Prostate gland (tissue), 2 donors: Measurements from ENCODE around the gene DPYD.

Source experiments
- POLR2AphosphoS5 ChIP-seq: sonication (generic); formaldehyde crosslinking; IDR thresholded peaks from one replicate; pipeline ENCODE4 v1.6.1; 2017; ENCODE audit warnings: antibody characterized with exemption
- TF ChIP-seq, protein P1 (sequence below), 4 experiments: fragments of 200-600 bp in 2 of 4; fragments of 450-650 bp in 2 of 4; sonication (generic) in 2 of 4; IDR thresholded peaks; 1 replicate in 3 of 4; 2 replicates in 1 of 4; pipeline ENCODE4 v1.5.1; 2016 to 2019; ENCODE audit warnings: antibody characterized with exemption in 4 of 4, mild to moderate bottlenecking in 2 of 4, moderate library complexity in 2 of 4

DNA sequence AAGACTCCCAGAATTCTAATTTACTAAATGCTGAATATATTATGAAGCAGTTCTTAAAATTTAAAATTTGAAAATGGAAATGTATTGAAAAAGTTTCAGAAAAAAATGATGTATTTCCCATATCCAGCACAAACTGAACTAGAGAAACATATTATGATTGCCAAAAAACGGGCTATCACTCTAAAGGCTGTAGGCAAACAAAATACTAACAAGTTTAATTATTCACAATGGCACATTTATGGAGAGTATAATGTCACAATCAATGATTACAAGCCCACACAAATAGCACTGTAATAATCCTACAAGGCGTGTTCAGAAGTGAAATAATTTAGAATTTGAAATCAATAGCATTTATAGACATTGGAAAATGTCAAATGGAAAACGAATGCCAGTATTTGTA, 667.9 kb downstream of the DPYD start:
- TF ChIP-seq, protein P1, sequence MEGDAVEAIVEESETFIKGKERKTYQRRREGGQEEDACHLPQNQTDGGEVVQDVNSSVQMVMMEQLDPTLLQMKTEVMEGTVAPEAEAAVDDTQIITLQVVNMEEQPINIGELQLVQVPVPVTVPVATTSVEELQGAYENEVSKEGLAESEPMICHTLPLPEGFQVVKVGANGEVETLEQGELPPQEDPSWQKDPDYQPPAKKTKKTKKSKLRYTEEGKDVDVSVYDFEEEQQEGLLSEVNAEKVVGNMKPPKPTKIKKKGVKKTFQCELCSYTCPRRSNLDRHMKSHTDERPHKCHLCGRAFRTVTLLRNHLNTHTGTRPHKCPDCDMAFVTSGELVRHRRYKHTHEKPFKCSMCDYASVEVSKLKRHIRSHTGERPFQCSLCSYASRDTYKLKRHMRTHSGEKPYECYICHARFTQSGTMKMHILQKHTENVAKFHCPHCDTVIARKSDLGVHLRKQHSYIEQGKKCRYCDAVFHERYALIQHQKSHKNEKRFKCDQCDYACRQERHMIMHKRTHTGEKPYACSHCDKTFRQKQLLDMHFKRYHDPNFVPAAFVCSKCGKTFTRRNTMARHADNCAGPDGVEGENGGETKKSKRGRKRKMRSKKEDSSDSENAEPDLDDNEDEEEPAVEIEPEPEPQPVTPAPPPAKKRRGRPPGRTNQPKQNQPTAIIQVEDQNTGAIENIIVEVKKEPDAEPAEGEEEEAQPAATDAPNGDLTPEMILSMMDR (IDR thresholded peaks at IDR 0.05) = no peak
- no peak for TF ChIP-seq POLR2AphosphoS5
